ENCODE data around the gene AJUBA.

The AJUBA gene

GRCh38 chr14:22984959-22985658, 2.8 kb upstream of the AJUBA start:
- TF ChIP-seq CTCF (IDR thresholded peaks at IDR 0.05; ENCODE audit: low read depth, low read length), result no peak
- no peak for DNase-seq (ENCODE audit: extremely low read depth, low read depth)

DNA sequence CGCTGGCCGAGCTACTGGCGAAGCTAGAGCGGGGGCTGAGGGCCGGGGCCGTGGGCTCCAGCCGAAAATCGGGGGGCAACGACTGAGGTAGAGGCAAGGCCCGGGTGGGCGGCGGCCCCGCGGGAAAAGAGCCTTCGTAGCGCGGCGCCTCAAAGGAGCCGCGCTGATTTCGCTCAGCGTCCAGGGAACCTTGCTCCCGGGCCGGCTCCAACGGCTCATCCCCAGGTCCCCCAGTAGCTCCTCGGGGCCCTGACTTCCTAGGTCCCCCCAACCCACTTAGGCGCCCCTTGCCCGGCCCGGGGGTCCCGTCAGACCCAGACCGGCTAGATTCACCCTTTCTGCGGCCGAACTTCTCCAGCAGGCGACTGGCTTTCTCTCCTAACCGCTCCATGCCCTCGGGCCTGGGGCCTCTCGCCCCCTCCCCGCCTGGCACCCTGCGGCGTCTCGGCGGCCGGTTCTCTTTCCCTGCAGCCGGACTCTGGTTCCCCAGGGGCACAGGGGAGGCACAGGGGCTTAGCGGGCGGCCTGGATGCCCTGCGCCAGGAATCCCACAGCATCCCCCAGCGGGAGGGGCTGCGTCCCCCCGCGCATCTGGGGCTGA, 375 bp downstream of the AJUBA start:
- no peak for DNase-seq (ENCODE audit: extremely low read depth, low read depth)
- no peak for TF ChIP-seq CTCF (IDR thresholded peaks at IDR 0.05; ENCODE audit: low read depth, low read length)

DNA sequence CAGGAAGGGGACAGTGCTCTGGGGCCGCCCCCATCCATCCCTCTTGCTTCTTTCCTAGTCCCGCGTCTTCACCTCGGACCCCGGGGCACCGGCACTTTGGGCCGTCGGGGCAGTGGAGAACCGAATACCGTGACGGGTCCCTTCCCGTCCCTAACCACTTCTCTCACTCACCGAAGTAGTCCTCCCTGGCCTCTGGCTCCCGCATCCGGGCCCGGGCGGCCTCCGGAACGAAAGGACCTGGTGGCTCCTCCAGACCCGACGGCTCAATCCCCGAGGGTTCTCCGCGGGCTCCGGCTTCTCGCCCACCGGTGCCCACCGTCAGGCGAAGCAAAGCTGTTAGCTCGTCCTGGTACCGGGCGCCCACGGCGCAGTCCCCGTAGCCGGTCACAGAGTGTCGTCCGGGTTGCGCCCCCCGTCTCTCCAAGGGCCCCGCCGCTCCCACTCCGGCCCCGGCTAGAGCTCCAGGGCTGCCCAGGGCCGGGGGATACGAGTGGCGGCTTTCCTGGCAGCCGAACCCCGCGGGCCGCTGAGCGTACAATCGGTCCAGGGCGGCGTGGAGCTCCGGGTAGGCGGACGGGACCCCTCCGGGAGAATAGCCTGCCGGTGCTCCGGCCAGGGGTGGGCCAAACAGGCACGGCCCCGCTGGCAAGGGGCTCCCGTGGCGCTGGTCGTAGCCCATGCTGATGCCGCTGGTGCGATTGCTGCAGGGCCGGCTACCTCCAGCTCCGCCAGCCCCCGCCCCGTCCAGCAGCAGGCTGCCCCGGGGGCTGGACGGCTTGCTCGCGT, 1.1 kb downstream of the AJUBA start:
- no peak for TF ChIP-seq CTCF (IDR thresholded peaks at IDR 0.05; ENCODE audit: low read depth, low read length)
- DNase-seq (ENCODE audit: extremely low read depth, low read depth), result no peak

DNA sequence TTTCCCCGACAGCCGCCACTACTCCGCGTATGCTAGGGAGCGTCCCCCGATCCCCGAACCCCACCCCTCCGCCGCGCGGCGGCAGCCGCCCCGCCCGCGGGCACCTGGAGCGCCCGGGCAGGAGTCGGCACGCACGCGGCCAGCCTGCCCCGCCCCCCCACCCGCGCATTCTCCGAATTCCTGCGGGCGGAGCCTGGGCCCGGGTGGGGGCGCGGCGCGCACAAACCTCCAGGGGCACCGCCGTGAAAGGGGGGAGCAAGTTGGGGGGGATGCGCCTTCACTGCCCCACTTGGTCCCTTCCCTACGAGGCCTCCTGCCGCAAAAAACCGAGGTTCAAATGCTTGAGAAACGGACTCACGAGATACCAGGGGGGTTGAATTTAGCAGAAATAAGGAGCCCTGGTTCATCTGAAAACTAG, 1.7 kb downstream of the AJUBA start:
- TF ChIP-seq CTCF (IDR thresholded peaks at IDR 0.05; ENCODE audit: low read depth, low read length), result no peak
- DNase-seq (ENCODE audit: extremely low read depth, low read depth), result no peak

DNA sequence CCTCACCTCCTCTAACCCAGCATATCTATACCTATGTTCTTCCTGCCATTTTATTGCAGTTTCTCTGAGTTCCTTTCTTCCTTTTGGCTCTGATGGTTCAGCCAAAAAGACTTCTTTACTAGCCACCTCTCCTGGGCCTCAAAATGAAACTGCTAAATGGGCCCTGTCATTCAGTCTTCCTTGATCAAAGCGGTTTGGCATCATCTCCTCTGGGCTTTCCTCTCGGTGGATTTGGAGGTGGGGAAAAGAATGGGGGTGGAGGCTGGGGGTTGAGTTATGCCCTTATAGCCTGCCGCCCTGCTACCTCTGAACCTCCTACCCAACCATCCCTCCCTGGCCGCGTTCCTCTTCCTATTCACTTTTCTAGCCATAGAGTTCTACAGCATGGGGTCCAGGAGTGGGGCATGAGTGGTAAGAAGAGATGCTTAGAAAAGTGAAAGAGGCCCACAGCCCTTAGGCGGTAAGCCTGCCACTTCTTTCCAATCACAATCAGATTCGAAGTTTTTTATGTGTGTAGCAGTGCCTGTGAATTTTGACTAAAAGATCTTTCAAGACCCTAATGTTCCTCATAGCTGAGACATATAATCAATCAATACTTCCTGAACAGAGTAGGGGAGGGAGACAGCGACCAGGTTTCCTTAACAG, 2.5 kb downstream of the AJUBA start:
- no peak for DNase-seq (ENCODE audit: extremely low read depth, low read depth)
- TF ChIP-seq CTCF (IDR thresholded peaks at IDR 0.05; ENCODE audit: low read depth, low read length), result no peak

DNA sequence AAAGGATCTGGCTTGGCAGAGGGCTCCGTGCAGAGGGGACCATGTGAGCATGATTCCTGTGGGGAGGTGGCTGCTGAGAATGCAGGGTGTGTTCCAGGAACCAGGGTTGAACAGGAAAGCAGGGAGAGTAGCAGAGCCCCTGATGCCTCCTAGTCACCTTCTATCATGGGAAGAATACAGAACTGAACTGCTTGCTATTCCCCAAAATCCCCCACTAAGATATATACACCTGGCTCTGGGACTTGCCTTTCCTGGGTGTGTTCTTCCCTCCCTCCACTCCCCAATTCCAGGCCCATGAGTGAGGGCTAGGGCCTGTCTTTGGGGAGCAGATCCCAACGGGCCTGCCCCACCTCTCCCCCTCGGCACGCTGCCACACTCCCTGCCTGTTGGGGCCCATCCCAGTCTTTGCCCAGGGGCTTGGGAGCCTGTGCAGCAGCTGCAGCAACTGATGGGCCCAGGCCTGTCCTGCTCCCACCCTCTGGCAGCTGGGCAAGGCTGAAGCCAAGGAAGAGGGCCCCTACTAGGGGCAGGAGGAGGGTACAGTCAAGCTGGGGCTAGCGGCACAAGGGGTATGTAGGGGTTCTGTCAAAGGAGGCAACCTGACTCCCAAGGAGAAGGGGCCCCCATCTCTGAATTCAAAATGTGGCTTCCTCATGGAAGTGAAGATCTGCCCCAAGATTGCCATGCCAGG, 3.2 kb downstream of the AJUBA start:
- DNase-seq (ENCODE audit: extremely low read depth, low read depth), result no peak
- TF ChIP-seq CTCF (IDR thresholded peaks at IDR 0.05; ENCODE audit: low read depth, low read length), result no peak
